HEK293 (cell line): ENCODE results near the gene BCL11B.

Experiments
- AEBP2 ChIP-seq: fragments of 450-650 bp; formaldehyde crosslinking; IDR thresholded peaks from 2 replicates; pipeline ENCODE4 v1.5.1; 2016; ENCODE audit warnings: missing biosample characterization, missing genetic modification characterization, borderline replicate concordance
- CTCF ChIP-seq: fragments of 450-650 bp; formaldehyde crosslinking; IDR thresholded peaks from 2 replicates; pipeline ENCODE4 v1.5.1; 2016; ENCODE audit warnings: missing biosample characterization, missing genetic modification characterization
- INSM2 ChIP-seq: fragments of 450-650 bp; formaldehyde crosslinking; IDR thresholded peaks from 2 replicates; pipeline ENCODE4 v1.5.1; 2016; ENCODE audit warnings: missing biosample characterization, missing genetic modification characterization
- KLF17 ChIP-seq: fragments of 450-650 bp; formaldehyde crosslinking; IDR thresholded peaks from 2 replicates; pipeline ENCODE4 v1.5.1; 2016; ENCODE audit warnings: missing biosample characterization, missing genetic modification characterization
- OVOL3 ChIP-seq: fragments of 450-650 bp; formaldehyde crosslinking; IDR thresholded peaks from 2 replicates; pipeline ENCODE4 v1.5.1; 2016; ENCODE audit warnings: missing biosample characterization, missing genetic modification characterization
- PRDM1 ChIP-seq: fragments of 450-650 bp; formaldehyde crosslinking; IDR thresholded peaks from 2 replicates; pipeline ENCODE4; 2016; ENCODE audit warnings: missing biosample characterization, missing genetic modification characterization
- REST ChIP-seq: fragments of 450-650 bp; formaldehyde crosslinking; IDR thresholded peaks from 2 replicates; pipeline ENCODE4 v1.5.1; 2016; ENCODE audit warnings: missing biosample characterization, missing genetic modification characterization
- SP2 ChIP-seq: fragments of 450-650 bp; formaldehyde crosslinking; IDR thresholded peaks from 2 replicates; pipeline ENCODE4 v1.5.1; 2016; ENCODE audit warnings: missing biosample characterization, missing genetic modification characterization
- WT1 ChIP-seq: fragments of 450-650 bp; formaldehyde crosslinking; IDR thresholded peaks from 2 replicates; pipeline ENCODE4 v1.5.1; 2016; ENCODE audit warnings: missing biosample characterization, missing genetic modification characterization
- ZNF274 ChIP-seq, 2 experiments: fragments of 200-500 bp in 1 of 2; fragments of 450-650 bp in 1 of 2; sonication (Bioruptor generic) in 1 of 2; formaldehyde crosslinking in 1 of 2; IDR thresholded peaks; 2 replicates each; pipeline versions ENCODE4 v1.5.1 to v1.6.1; 2014 to 2016; ENCODE audit warnings: borderline replicate concordance in 1 of 2, inconsistent platforms in 1 of 2, low read length in 1 of 2, missing biosample characterization in 1 of 2, missing genetic modification characterization in 1 of 2
- ZNF555 ChIP-seq: fragments of 450-650 bp; formaldehyde crosslinking; conservative IDR thresholded peaks from 2 replicates; pipeline ENCODE4 v1.5.1; 2017; ENCODE audit warnings: missing biosample characterization, mild to moderate bottlenecking, missing genetic modification characterization, inconsistent platforms

GRCh38 chr14:99278836-99279235, 6.8 kb upstream of the BCL11B start:
- TF ChIP-seq SP2 (tag by site-specific recombination) = no peak
- TF ChIP-seq REST (tag by site-specific recombination) = no peak
- no peak for TF ChIP-seq PRDM1
- TF ChIP-seq KLF17 (tag by site-specific recombination) = no peak
- no peak for TF ChIP-seq OVOL3 (tag by site-specific recombination)
- no peak for TF ChIP-seq CTCF (tag by site-specific recombination)
- no peak for TF ChIP-seq AEBP2 (tag by site-specific recombination)
- TF ChIP-seq INSM2 (tag by site-specific recombination) = no peak
- no peak for TF ChIP-seq ZNF555 (tag by site-specific recombination)
- TF ChIP-seq WT1 = no peak
- TF ChIP-seq ZNF274 (IDR thresholded peaks at IDR 0.05; ENCODE audit: low read length) = no peak
- TF ChIP-seq ZNF274 (tag by site-specific recombination; IDR thresholded peaks at IDR 0.05; ENCODE audit: borderline replicate concordance) = no peak
